Glutamatergic neuron (in vitro differentiated cells): Measurements from ENCODE around the gene SERPINB4. TPM values are rescaled to one million over a fixed set of nuclear protein-coding genes. Genes with fewer than 3 reads are reported as not detected.

ENCODE experiments used
- DNase-seq: peaks from one replicate; pipeline ENCODE4 v3.0.0; 2022
- H3K27ac Mint-ChIP-seq: one replicate; pipeline ENCODE4 v1.8.0; 2020; ENCODE audit warnings: mild to moderate bottlenecking, mixed read lengths, inconsistent platforms; ENCODE audit not compliant: unreplicated experiment
- H3K27me3 Mint-ChIP-seq: one replicate; pipeline ENCODE4 v1.8.0; 2020; ENCODE audit warnings: mild to moderate bottlenecking, moderate library complexity, mixed read lengths, inconsistent platforms; ENCODE audit not compliant: unreplicated experiment
- H3K36me3 Mint-ChIP-seq: one replicate; pipeline ENCODE4 v1.8.0; 2020; ENCODE audit warnings: mild to moderate bottlenecking, mixed read lengths, inconsistent platforms; ENCODE audit not compliant: unreplicated experiment
- H3K4me1 Mint-ChIP-seq: one replicate; pipeline ENCODE4 v1.8.0; 2020; ENCODE audit warnings: mild to moderate bottlenecking, low read depth, mixed read lengths, inconsistent platforms; ENCODE audit not compliant: unreplicated experiment
- H3K4me3 Mint-ChIP-seq: one replicate; pipeline ENCODE4 v1.8.0; 2020; ENCODE audit warnings: mild to moderate bottlenecking, mixed read lengths, inconsistent platforms; ENCODE audit not compliant: unreplicated experiment
- H3K9me3 Mint-ChIP-seq: one replicate; pipeline ENCODE4 v1.8.0; 2020; ENCODE audit warnings: mild to moderate bottlenecking, moderate library complexity, mixed read lengths, inconsistent platforms; ENCODE audit not compliant: unreplicated experiment
- total RNA-seq: library from RNA; stranded (reverse); fragmentation: NEBNext Ultra II Directional; extraction: Animal tissue kit (Norgen Biotek cat#: 25700); gene quantifications from one replicate; pipeline ENCODE4 v1.2.1, GENCODE V29; 2021; ENCODE audit not compliant: unreplicated experiment
- TF ChIP-seq, protein P1 (sequence below): fragments of 200-600 bp; sonication (generic); IDR thresholded peaks from one replicate; pipeline ENCODE4 v1.5.0; 2021; ENCODE audit not compliant: partially characterized antibody, unreplicated experiment

SERPINB4 gene
- total RNA-seq, 1 donor from 2014 or later: not detected

GRCh38 chr18:63588909-63589308, 55.1 kb downstream of the SERPINB4 start:
- H3K4me3 Mint-ChIP-seq: no peak overlapping the region
- no peaks in the 10 kb centered on the region for H3K27me3 Mint-ChIP-seq
- no peaks in the 10 kb centered on the region for H3K4me1 Mint-ChIP-seq
- no peak for DNase-seq
- no peaks in the 10 kb centered on the region for H3K36me3 Mint-ChIP-seq
- H3K27ac Mint-ChIP-seq: no peak overlapping the region
- TF ChIP-seq, protein P1, sequence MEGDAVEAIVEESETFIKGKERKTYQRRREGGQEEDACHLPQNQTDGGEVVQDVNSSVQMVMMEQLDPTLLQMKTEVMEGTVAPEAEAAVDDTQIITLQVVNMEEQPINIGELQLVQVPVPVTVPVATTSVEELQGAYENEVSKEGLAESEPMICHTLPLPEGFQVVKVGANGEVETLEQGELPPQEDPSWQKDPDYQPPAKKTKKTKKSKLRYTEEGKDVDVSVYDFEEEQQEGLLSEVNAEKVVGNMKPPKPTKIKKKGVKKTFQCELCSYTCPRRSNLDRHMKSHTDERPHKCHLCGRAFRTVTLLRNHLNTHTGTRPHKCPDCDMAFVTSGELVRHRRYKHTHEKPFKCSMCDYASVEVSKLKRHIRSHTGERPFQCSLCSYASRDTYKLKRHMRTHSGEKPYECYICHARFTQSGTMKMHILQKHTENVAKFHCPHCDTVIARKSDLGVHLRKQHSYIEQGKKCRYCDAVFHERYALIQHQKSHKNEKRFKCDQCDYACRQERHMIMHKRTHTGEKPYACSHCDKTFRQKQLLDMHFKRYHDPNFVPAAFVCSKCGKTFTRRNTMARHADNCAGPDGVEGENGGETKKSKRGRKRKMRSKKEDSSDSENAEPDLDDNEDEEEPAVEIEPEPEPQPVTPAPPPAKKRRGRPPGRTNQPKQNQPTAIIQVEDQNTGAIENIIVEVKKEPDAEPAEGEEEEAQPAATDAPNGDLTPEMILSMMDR: no peak
- peaks cover 1% of the 10 kb centered on the region for H3K9me3 Mint-ChIP-seq

Other genes with a start within 250 kb of the SERPINB4 start
- gene VPS4B, start 221.8 kb downstream of the SERPINB4 start, total RNA-seq: 44.5 TPM
- gene SERPINB5, start 167.3 kb downstream of the SERPINB4 start, total RNA-seq: not detected
- not detected for gene SERPINB12, start 101.9 kb downstream of the SERPINB4 start, total RNA-seq
- not detected for gene SERPINB13, start 56.9 kb downstream of the SERPINB4 start, total RNA-seq
- gene SERPINB3, start 17.6 kb upstream of the SERPINB4 start, total RNA-seq: not detected
- gene SERPINB11, start 58.7 kb upstream of the SERPINB4 start, total RNA-seq: not detected
- gene SERPINB7, start 131.2 kb upstream of the SERPINB4 start, total RNA-seq: not detected
- not detected for gene SERPINB2, start 243.4 kb upstream of the SERPINB4 start, total RNA-seq